Hematopoietic multipotent progenitor cell treated with erythropoietin and hydrocortisone succinate and interleukin-3 and kit ligand, for 17 days (in vitro differentiated cells): ENCODE measurements around the gene CXCR5.

Experiments used
- DNase-seq: peaks from one replicate; pipeline ENCODE4 v3.0.0-alpha.2; 2015; ENCODE audit warnings: low spot score

The CXCR5 gene

GRCh38 chr11:118898400-118899295, 15.0 kb downstream of the CXCR5 start:
- DNase-seq = no peak

- DNase-seq = no peak
Observed at GRCh38 chr11:118899296-118899688, 15.6 kb downstream of the CXCR5 start.

GRCh38 chr11:118899706-118900360, 16.1 kb downstream of the CXCR5 start:
- no peak for DNase-seq

GRCh38 chr11:118900535-118901384, 17.1 kb downstream of the CXCR5 start:
- no peak for DNase-seq

GRCh38 chr11:118901494-118902335, 18.0 kb downstream of the CXCR5 start:
- no peak for DNase-seq

GRCh38 chr11:118902336-118903203, 18.9 kb downstream of the CXCR5 start:
- no peak for DNase-seq

- no peak for DNase-seq
Observed at GRCh38 chr11:118903204-118904015, 19.7 kb downstream of the CXCR5 start.

GRCh38 chr11:118907051-118908042, 23.7 kb downstream of the CXCR5 start:
- DNase-seq = peak; percentile 93

GRCh38 chr11:118908264-118908663, 24.6 kb downstream of the CXCR5 start:
- DNase-seq = no peak

- no peak for DNase-seq
Observed at GRCh38 chr11:118908901-118909618, 25.4 kb downstream of the CXCR5 start.

GRCh38 chr11:118909619-118910308, 26.1 kb downstream of the CXCR5 start:
- no peak for DNase-seq

GRCh38 chr11:118910309-118911112, 26.8 kb downstream of the CXCR5 start:
- DNase-seq = no peak

- DNase-seq = no peak
Observed at GRCh38 chr11:118911113-118911879, 27.6 kb downstream of the CXCR5 start.

- DNase-seq = no peak
Observed at GRCh38 chr11:118911880-118912741, 28.4 kb downstream of the CXCR5 start.
